ENCODE measurements around the gene OR5H14. TPM values are rescaled to one million over a fixed set of nuclear protein-coding genes. Genes with fewer than 3 reads are reported as not detected.
"Not testable (repeated sequence)": the region's sequence is repeated elsewhere in the genome, so short reads cannot be mapped to it uniquely, and the experiment has no call there.

OR5H14 gene
- total and polyA plus RNA-seq, 4 donors: not detected

GRCh38 chr3:98130421-98130820 is 16.9 kb upstream of the OR5H14 start, which contains the start of gene OR5H1:
OR5H1 (plus strand) TSS chr3:98130721; CDS start chr3:98132698, 1,977 bp downstream.
- H3K9ac ChIP-seq (ENCODE audit: insufficient read depth in 1 of 2, low read length in 2 of 2): no peak within 1 kb of the TSS
- no peaks in the 10 kb centered on the region for H3K27me3 ChIP-seq (ENCODE audit: control insufficient read depth in 3 of 3, insufficient read depth in 3 of 3, low read length in 2 of 3)
- no peak for DNase-seq
- H3K9me3 ChIP-seq (ENCODE audit: control insufficient read depth in 4 of 4, insufficient read depth in 3 of 4, low read length in 3 of 4): no peaks in the 10 kb centered on the region
- no peak for ATAC-seq (ENCODE audit: insufficient read depth, low FRiP score)
- 66 to 83% methylated on average over 1 of the region's 1 CpG for WGBS, 2 donors
- no peaks in the 10 kb centered on the region for H3K36me3 ChIP-seq (ENCODE audit: control insufficient read depth in 4 of 4, insufficient read depth in 4 of 4, low read length in 4 of 4)
- H3K27ac ChIP-seq (ENCODE audit: low read depth in 1 of 2, low read length in 1 of 2): no peak within 1 kb of the TSS
- TF ChIP-seq CTCF (IDR thresholded peaks at IDR 0.05; ENCODE audit: control extremely low read depth, extremely low read depth): no peak
- H3K4me3 ChIP-seq: no peak within 1 kb of the TSS
- no peaks in the 10 kb centered on the region for H3K4me1 ChIP-seq (ENCODE audit: control insufficient read depth in 5 of 5, insufficient read depth in 5 of 5, low read length in 5 of 5)

GRCh38 chr3:98136631-98137030 is 10.6 kb upstream of the OR5H14 start:
- Histone ChIP-seq H3K4me1 (ENCODE audit: control insufficient read depth in 5 of 5, insufficient read depth in 5 of 5, low read length in 5 of 5) (no peaks in the 10 kb centered on the region), H3K36me3 (ENCODE audit: control insufficient read depth in 4 of 4, insufficient read depth in 4 of 4, low read length in 4 of 4) (no peaks in the 10 kb centered on the region), H3K9me3 (ENCODE audit: control insufficient read depth in 4 of 4, insufficient read depth in 3 of 4, low read length in 3 of 4) (no peaks in the 10 kb centered on the region), H3K4me3 (no peak overlapping the region), H3K27ac (ENCODE audit: low read depth in 1 of 2, low read length in 1 of 2) (no peak overlapping the region), H3K9ac (ENCODE audit: insufficient read depth in 1 of 2, low read length in 2 of 2) (no peak overlapping the region), H3K27me3 (ENCODE audit: control insufficient read depth in 3 of 3, insufficient read depth in 3 of 3, low read length in 2 of 3) (no peaks in the 10 kb centered on the region)
- 66 to 89% methylated on average over 3 of the region's 3 CpGs for WGBS, 2 donors
- ATAC-seq (ENCODE audit: insufficient read depth, low FRiP score) (no peak), DNase-seq (peak in 1 of 3 donors; percentile 5)
- TF ChIP-seq CTCF (IDR thresholded peaks at IDR 0.05; ENCODE audit: control extremely low read depth, extremely low read depth): no peak

GRCh38 chr3:98137826-98138557 is 9.3 kb upstream of the OR5H14 start:
- H3K9ac ChIP-seq (ENCODE audit: insufficient read depth in 1 of 2, low read length in 2 of 2); H3K27me3 ChIP-seq (ENCODE audit: control insufficient read depth in 3 of 3, insufficient read depth in 3 of 3, low read length in 2 of 3); H3K4me1 ChIP-seq (ENCODE audit: control insufficient read depth in 5 of 5, insufficient read depth in 5 of 5, low read length in 5 of 5); H3K27ac ChIP-seq (ENCODE audit: low read depth in 1 of 2, low read length in 1 of 2); ATAC-seq (ENCODE audit: insufficient read depth, low FRiP score); DNase-seq; H3K36me3 ChIP-seq (ENCODE audit: control insufficient read depth in 4 of 4, insufficient read depth in 4 of 4, low read length in 4 of 4); H3K4me3 ChIP-seq; H3K9me3 ChIP-seq (ENCODE audit: control insufficient read depth in 4 of 4, insufficient read depth in 3 of 4, low read length in 3 of 4): not testable (repeated sequence)
- WGBS, 2 donors: 85 to 88% methylated on average over 19 to 23 of the region's 23 CpGs

GRCh38 chr3:98140531-98140930 is 6.7 kb upstream of the OR5H14 start:
- TF ChIP-seq CTCF (IDR thresholded peaks at IDR 0.05; ENCODE audit: control extremely low read depth, extremely low read depth): no peak
- Histone ChIP-seq H3K9ac (ENCODE audit: insufficient read depth in 1 of 2, low read length in 2 of 2) (no peak overlapping the region), H3K27ac (ENCODE audit: low read depth in 1 of 2, low read length in 1 of 2) (no peak overlapping the region), H3K27me3 (ENCODE audit: control insufficient read depth in 3 of 3, insufficient read depth in 3 of 3, low read length in 2 of 3) (no peaks in the 10 kb centered on the region), H3K4me1 (ENCODE audit: control insufficient read depth in 5 of 5, insufficient read depth in 5 of 5, low read length in 5 of 5) (no peaks in the 10 kb centered on the region), H3K4me3 (no peak overlapping the region), H3K9me3 (ENCODE audit: control insufficient read depth in 4 of 4, insufficient read depth in 3 of 4, low read length in 3 of 4) (no peaks in the 10 kb centered on the region), H3K36me3 (ENCODE audit: control insufficient read depth in 4 of 4, insufficient read depth in 4 of 4, low read length in 4 of 4) (no peaks in the 10 kb centered on the region)
- DNase-seq (peak in 1 of 3 donors; percentile 0), ATAC-seq (ENCODE audit: insufficient read depth, low FRiP score) (no peak)

All from lung (tissue), 12 donors.